GM18867 (cell line): Measurements from ENCODE around the gene KIF1B.
A peak's percentile ranks its signal among the peaks of the same experiment; 100 is the strongest.

Experiments
- ATAC-seq: cut with Tn5 transposase; IDR thresholded peaks from one replicate; pipeline ENCODE4 v1.9.1; 2021; ENCODE audit warnings: mild to moderate bottlenecking, moderate library complexity; ENCODE audit not compliant: unreplicated experiment

Gene KIF1B

GRCh38 chr1:10209905-10210810 lies at the start of gene KIF1B:
TSS of gene KIF1B (plus strand) at chr1:10210570. CDS start at chr1:10232329, 21,759 bp downstream.
- ATAC-seq, result peak; percentile 97

DNA sequence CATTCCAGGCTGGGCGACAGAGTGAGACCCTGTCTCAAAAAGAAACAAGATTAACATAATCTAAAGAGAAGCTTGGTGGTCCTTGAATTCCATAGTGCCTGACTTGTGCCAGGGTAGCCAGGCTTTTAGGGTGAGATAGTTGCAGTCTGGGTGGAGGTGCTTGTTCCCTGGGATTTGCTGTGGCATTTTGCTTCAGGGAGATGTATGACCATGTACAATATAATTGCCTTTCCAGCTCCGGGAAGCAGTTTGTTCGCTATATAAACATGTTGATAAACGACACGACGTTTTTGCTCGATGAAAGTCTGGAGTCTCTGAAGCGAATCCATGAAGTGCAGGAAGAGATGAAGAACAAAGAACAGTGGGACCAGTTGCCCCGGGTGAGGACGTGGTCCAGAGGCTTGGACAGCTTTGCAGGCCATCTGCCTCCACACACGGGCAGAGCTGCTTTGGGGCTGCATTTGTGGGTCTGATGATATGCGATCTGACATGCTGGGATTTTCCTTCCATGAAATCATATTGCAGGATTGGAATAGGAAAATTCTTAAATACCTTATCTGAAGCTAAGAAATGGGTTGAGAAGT lies 49.4 kb upstream of the KIF1B start:
- ATAC-seq, result no peak

- no peak for ATAC-seq
Measured at GRCh38 chr1:10161541-10162290, 48.7 kb upstream of the KIF1B start.

GRCh38 chr1:10168912-10169514 lies 41.4 kb upstream of the KIF1B start:
- no peak for ATAC-seq

DNA sequence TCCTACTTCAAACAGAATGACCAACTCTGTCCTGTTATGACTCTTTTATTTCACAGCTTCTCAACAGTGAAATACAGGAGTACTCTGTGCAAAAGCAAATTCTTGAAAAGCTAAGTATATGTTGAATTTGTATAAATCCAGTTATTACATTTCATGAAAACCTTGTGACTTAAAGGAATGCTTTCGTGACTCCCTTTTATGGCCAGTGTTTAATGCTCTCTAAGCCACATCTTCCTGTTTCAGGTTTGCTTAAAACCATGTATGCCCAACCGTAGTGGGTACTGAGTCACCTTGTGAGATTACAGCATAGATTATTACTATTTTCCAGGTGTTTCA lies 40.2 kb upstream of the KIF1B start:
- peak; percentile 54 for ATAC-seq

GRCh38 chr1:10171105-10171767 lies 39.1 kb upstream of the KIF1B start:
- no peak for ATAC-seq

- ATAC-seq, result no peak
Measured at GRCh38 chr1:10171995-10172669, 38.2 kb upstream of the KIF1B start.

DNA sequence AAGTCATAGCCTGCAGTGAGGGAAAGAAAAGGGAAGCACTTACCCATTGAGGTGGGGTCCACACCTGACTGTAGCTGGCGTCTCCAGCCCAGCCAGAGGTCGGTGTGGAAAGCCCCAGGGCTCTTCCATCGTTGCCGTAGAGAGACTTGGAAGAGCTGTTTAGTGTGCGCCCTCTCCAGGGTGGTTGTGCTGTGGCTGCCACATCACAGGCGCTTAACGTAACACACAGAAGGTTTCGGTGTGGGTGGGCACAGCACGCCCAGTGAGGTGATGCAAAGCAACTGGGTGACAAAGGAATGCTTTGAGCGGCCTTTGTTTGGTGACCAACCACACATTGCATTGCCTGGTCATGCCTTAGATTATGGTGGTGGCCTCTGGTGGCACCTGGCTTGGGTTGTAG lies 36.8 kb upstream of the KIF1B start:
- ATAC-seq, result no peak

GRCh38 chr1:10177876-10178275 lies 32.5 kb upstream of the KIF1B start:
- ATAC-seq, result no peak

GRCh38 chr1:10178597-10179405 lies 31.6 kb upstream of the KIF1B start:
- ATAC-seq, result no peak

DNA sequence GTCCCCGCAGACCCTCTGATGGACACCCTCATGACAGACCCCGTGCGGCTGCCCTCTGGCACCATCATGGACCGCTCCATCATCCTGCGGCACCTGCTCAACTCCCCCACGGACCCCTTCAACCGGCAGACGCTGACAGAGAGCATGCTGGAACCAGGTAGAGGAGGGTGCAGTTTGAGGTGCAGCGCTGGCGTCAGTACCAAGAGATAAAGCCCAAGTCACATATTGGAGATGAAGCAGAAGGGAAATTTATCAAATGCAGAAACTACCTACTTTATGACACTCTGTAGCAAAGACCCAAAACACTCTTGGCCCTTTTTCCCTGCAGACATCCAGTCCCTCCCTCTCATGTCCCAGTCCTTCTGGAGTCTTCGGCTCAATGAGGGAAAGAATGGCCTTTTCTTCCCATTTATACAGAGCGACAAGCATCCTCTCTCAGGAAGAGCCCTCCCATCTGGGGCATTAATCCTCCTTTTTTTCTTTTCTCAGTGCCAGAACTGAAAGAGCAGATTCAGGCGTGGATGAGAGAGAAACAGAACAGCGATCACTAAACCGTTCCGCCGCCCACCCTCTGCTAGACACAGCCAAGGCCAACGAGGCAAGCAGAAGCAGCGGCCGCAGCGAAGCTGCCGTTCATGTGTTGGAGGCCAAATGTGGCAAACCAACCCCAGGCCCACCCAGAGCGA lies 30.8 kb upstream of the KIF1B start:
- no peak for ATAC-seq

DNA sequence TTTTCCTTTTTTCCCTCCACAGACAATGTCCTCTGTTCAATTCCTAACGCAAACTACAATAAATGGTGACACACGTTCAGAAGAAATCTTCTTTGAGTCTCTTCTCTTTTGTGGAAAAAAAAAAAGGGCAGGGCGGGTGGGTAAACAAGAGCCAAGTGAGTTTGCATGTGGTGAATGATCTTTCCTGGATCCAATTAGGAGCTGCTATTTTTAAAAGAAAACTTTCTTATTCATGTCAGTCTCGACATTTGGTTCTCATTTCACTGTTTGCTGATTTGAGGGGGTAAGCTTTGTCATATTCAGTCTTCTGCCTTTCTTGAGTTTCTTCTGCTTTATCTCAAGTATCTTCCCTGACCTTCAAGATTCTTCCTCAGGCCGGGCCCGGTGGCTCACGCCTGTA lies 29.2 kb upstream of the KIF1B start:
- no peak for ATAC-seq

DNA sequence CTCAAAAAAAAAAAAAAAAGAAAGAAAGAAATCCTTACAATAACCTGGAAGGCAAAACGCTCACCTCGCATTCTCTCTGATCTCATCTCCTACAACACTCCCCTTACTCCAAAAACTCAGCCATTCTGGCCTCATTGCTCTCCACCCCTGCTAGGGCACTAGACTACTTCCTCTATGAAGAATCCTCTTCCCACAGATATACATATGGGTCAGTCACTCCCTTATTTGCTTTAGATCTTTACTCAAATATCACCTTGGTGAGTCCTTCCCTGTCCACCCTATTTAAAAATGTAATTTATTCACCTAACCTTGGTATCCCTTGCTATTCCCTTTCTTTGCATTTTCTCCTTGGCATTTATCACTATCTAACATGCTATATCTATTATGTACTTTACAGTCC lies 24.6 kb upstream of the KIF1B start:
- no peak for ATAC-seq

GRCh38 chr1:10186331-10187025 lies 23.9 kb upstream of the KIF1B start:
- ATAC-seq, result no peak

GRCh38 chr1:10187026-10187334 lies 23.4 kb upstream of the KIF1B start:
- no peak for ATAC-seq

DNA sequence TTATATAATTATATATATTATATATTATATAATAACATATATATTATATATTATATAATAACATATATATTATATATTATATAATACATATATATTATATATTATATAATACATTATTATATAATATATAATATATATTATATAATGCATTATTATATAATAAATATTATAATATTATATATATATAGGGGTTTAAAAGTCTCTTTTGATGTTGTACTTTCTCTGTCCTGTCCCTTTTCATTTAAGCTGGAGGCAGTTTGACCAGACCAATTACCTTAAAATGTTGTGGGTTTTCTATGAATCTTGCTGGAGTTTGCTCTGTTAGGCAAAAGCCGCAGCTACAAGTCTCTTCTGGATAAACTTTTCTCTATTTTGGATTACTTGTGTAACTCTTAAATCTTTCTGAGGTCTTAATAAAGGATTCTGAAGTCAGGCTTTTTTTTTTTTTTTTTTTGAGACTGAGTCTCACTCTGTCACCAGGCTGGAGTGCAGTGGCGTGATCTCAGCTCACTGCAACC lies 22.2 kb upstream of the KIF1B start:
- ATAC-seq, result no peak

DNA sequence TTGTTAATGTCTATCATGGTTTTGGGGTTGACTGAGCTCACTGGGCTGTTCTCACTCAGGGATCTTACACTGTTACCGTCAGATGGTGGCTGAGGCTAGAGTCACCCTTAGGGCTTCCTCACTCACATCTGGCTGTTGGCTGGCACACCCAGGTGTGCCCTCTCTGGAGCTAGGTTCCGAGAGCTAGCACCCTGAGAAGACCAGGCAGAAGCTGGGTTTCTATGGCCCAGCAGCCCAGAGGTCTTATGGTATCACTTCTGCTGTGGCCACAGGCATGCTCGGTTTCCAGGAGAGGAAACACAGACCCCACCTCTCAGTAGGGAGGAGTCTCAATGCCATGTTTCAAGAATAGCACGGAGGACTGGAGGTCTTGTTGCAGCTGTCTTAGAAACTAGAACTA lies 20.7 kb upstream of the KIF1B start:
- peak; percentile 68 for ATAC-seq

- ATAC-seq, result no peak
Measured at GRCh38 chr1:10192263-10192662, 18.1 kb upstream of the KIF1B start.
